GM12878 (cell line): ENCODE data around the gene SMAP1.

ENCODE experiments used
- CBX5 ChIP-seq: sonication (generic); IDR thresholded peaks from 2 replicates; pipeline ENCODE4 v1.6.1; 2016; ENCODE audit warnings: low read depth, moderate library complexity, mild to moderate bottlenecking, inconsistent platforms
- EZH2 ChIP-seq: IDR thresholded peaks from 2 replicates; pipeline ENCODE4 v1.6.1; 2012; ENCODE audit warnings: low read depth, mild to moderate bottlenecking, control low read depth, inconsistent platforms, low read length, borderline replicate concordance; ENCODE audit not compliant: control insufficient read depth
- IRF5 ChIP-seq: fragments of 450-650 bp; IDR thresholded peaks from 2 replicates; pipeline ENCODE4 v1.6.1; 2017; ENCODE audit warnings: borderline replicate concordance
- NKRF ChIP-seq: fragments of 450-650 bp; conservative IDR thresholded peaks from 2 replicates; pipeline ENCODE4 v1.6.1; 2017; ENCODE audit warnings: mild to moderate bottlenecking, moderate library complexity
- POLR2AphosphoS5 ChIP-seq: IDR thresholded peaks from 2 replicates; pipeline ENCODE4 v1.6.1; 2011; ENCODE audit warnings: mild to moderate bottlenecking, low read length, inconsistent platforms
- RBBP5 ChIP-seq: fragments of 200-600 bp; sonication (generic); conservative IDR thresholded peaks from 2 replicates; pipeline ENCODE4 v1.6.1; 2016
- RCOR1 ChIP-seq: conservative IDR thresholded peaks from 2 replicates; pipeline ENCODE4 v1.6.1; 2012; ENCODE audit warnings: low read depth, low read length, improper control_type of control experiment
- TF ChIP-seq, protein P1 (sequence below), 3 experiments: IDR thresholded peaks in 2 of 3; conservative IDR thresholded peaks in 1 of 3; 2 replicates each; pipeline ENCODE4 v1.5.1; 2011; ENCODE audit warnings: low read depth in 3 of 3, low read length in 3 of 3, mild to moderate bottlenecking in 3 of 3, control low read depth in 2 of 3, moderate library complexity in 2 of 3, inconsistent platforms in 1 of 3, mixed read lengths in 1 of 3; ENCODE audit not compliant: control insufficient read depth in 2 of 3, insufficient read depth in 1 of 3; ENCODE audit errors: extremely low read depth in 1 of 3
- TF ChIP-seq, protein P2 (sequence below): fragments of 450-650 bp; IDR thresholded peaks from 2 replicates; pipeline ENCODE4 v1.6.1; 2016; ENCODE audit warnings: mild to moderate bottlenecking
- TF ChIP-seq, protein P3 (sequence below): fragments of 450-650 bp; IDR thresholded peaks from 2 replicates; pipeline ENCODE4 v1.6.1; 2017; ENCODE audit warnings: antibody characterized with exemption, mild to moderate bottlenecking, moderate library complexity

GRCh38 chr6:70903665-70904452 lies 236.2 kb downstream of the SMAP1 start:
- TF ChIP-seq RBBP5: no peak
- no peak for TF ChIP-seq RCOR1
- TF ChIP-seq, protein P1, sequence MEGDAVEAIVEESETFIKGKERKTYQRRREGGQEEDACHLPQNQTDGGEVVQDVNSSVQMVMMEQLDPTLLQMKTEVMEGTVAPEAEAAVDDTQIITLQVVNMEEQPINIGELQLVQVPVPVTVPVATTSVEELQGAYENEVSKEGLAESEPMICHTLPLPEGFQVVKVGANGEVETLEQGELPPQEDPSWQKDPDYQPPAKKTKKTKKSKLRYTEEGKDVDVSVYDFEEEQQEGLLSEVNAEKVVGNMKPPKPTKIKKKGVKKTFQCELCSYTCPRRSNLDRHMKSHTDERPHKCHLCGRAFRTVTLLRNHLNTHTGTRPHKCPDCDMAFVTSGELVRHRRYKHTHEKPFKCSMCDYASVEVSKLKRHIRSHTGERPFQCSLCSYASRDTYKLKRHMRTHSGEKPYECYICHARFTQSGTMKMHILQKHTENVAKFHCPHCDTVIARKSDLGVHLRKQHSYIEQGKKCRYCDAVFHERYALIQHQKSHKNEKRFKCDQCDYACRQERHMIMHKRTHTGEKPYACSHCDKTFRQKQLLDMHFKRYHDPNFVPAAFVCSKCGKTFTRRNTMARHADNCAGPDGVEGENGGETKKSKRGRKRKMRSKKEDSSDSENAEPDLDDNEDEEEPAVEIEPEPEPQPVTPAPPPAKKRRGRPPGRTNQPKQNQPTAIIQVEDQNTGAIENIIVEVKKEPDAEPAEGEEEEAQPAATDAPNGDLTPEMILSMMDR (IDR thresholded peaks at IDR 0.05 in 2 of 3, conservative IDR thresholded peaks at IDR 0.05 in 1 of 3; ENCODE audit: control insufficient read depth in 2 of 3, extremely low read depth in 1 of 3, insufficient read depth in 1 of 3, low read depth in 3 of 3, low read length in 3 of 3): no peak
- TF ChIP-seq IRF5: no peak
- TF ChIP-seq NKRF: no peak
- no peak for TF ChIP-seq POLR2AphosphoS5
- no peak for TF ChIP-seq CBX5
- TF ChIP-seq, protein P2, sequence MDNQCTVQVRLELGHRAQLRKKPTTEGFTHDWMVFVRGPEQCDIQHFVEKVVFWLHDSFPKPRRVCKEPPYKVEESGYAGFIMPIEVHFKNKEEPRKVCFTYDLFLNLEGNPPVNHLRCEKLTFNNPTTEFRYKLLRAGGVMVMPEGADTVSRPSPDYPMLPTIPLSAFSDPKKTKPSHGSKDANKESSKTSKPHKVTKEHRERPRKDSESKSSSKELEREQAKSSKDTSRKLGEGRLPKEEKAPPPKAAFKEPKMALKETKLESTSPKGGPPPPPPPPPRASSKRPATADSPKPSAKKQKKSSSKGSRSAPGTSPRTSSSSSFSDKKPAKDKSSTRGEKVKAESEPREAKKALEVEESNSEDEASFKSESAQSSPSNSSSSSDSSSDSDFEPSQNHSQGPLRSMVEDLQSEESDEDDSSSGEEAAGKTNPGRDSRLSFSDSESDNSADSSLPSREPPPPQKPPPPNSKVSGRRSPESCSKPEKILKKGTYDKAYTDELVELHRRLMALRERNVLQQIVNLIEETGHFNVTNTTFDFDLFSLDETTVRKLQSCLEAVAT: no peak
- no peak for TF ChIP-seq EZH2
- TF ChIP-seq, protein P3, sequence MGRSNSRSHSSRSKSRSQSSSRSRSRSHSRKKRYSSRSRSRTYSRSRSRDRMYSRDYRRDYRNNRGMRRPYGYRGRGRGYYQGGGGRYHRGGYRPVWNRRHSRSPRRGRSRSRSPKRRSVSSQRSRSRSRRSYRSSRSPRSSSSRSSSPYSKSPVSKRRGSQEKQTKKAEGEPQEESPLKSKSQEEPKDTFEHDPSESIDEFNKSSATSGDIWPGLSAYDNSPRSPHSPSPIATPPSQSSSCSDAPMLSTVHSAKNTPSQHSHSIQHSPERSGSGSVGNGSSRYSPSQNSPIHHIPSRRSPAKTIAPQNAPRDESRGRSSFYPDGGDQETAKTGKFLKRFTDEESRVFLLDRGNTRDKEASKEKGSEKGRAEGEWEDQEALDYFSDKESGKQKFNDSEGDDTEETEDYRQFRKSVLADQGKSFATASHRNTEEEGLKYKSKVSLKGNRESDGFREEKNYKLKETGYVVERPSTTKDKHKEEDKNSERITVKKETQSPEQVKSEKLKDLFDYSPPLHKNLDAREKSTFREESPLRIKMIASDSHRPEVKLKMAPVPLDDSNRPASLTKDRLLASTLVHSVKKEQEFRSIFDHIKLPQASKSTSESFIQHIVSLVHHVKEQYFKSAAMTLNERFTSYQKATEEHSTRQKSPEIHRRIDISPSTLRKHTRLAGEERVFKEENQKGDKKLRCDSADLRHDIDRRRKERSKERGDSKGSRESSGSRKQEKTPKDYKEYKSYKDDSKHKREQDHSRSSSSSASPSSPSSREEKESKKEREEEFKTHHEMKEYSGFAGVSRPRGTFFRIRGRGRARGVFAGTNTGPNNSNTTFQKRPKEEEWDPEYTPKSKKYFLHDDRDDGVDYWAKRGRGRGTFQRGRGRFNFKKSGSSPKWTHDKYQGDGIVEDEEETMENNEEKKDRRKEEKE: no peak
